CD8-positive, alpha-beta memory T cell (primary cell): ENCODE results near the gene GFRA1. TPM values are rescaled to one million over a fixed set of nuclear protein-coding genes. Genes with fewer than 3 reads are reported as not detected.

Experiments
- CTCF ChIA-PET: fragments of 350-600 bp; sonication (Branson Sonifier 250); formaldehyde crosslinking; loops from one replicate; lab custom pipeline; 2021; ENCODE audit warnings: antibody characterized with exemption; lab: Charles Lee
- POLR2A ChIA-PET: fragments of 350-600 bp; sonication (Branson Sonifier 250); formaldehyde crosslinking; loops from one replicate; lab custom pipeline; 2021; ENCODE audit warnings: antibody characterized with exemption; lab: Charles Lee
- DNase-seq, 5 donors: peaks; one replicate each; pipeline versions ENCODE4 v3.0.0 to v3.0.0-alpha.2; 2020 to 2022; ENCODE audit warnings: mixed read lengths in 1 of 5
- H3K27ac ChIP-seq: one replicate; pipeline ENCODE4 v1.7.0; 2013; ENCODE audit warnings: low read depth, mild to moderate bottlenecking, low read length, moderate library complexity
- H3K27me3 ChIP-seq: 2 replicates; pipeline ENCODE4 v1.7.0; 2013; ENCODE audit warnings: low read length, mild to moderate bottlenecking; ENCODE audit not compliant: insufficient read depth, poor library complexity, severe bottlenecking
- H3K36me3 ChIP-seq: 2 replicates; pipeline ENCODE4 v1.7.0; 2013; ENCODE audit warnings: mild to moderate bottlenecking, low read length, moderate library complexity; ENCODE audit not compliant: insufficient read depth
- H3K4me1 ChIP-seq: 2 replicates; pipeline ENCODE4 v1.7.0; 2013; ENCODE audit warnings: mild to moderate bottlenecking, low read length, moderate library complexity; ENCODE audit not compliant: insufficient read depth
- H3K4me3 ChIP-seq: 2 replicates; pipeline ENCODE4 v1.7.0; 2013; ENCODE audit warnings: mild to moderate bottlenecking, low read length
- H3K9me3 ChIP-seq: 2 replicates; pipeline ENCODE4 v1.7.0; 2013; ENCODE audit warnings: mild to moderate bottlenecking, low read length
- H3K27ac Mint-ChIP-seq, 8 donors: one replicate each; pipeline ENCODE4 v1.8.0; 2020 to 2021; ENCODE audit warnings: mixed read lengths in 8 of 8, mild to moderate bottlenecking in 6 of 8, inconsistent platforms in 3 of 8, moderate library complexity in 3 of 8
- H3K27me3 Mint-ChIP-seq, 2 donors: one replicate each; pipeline ENCODE4 v1.8.0; 2020 to 2021; ENCODE audit warnings: mixed read lengths in 2 of 2, mild to moderate bottlenecking in 1 of 2, moderate library complexity in 1 of 2
- H3K36me3 Mint-ChIP-seq, 3 donors: one replicate each; pipeline ENCODE4 v1.8.0; 2020 to 2021; ENCODE audit warnings: mixed read lengths in 3 of 3, inconsistent platforms in 1 of 3, mild to moderate bottlenecking in 1 of 3
- H3K4me1 Mint-ChIP-seq, 3 donors: one replicate each; pipeline ENCODE4 v1.8.0; 2020 to 2021; ENCODE audit warnings: mixed read lengths in 3 of 3, inconsistent platforms in 1 of 3, mild to moderate bottlenecking in 1 of 3
- H3K4me3 Mint-ChIP-seq, 7 donors: one replicate each; pipeline ENCODE4 v1.8.0; 2020 to 2021; ENCODE audit warnings: mixed read lengths in 7 of 7, mild to moderate bottlenecking in 6 of 7, moderate library complexity in 4 of 7, inconsistent platforms in 2 of 7
- H3K9me3 Mint-ChIP-seq, 5 donors: one replicate each; pipeline ENCODE4 v1.8.0; 2020 to 2022; ENCODE audit warnings: mixed read lengths in 5 of 5, mild to moderate bottlenecking in 3 of 5, moderate library complexity in 2 of 5, inconsistent platforms in 1 of 5
- polyA plus RNA-seq: library from polyadenylated mRNA; unstranded; fragments of 300-500 nt; fragmentation: Illumina TruSeq; gene quantifications from one replicate; pipeline ENCODE4 v1.2.3, GENCODE V29; 2021
- total RNA-seq, 2 experiments: library from RNA; stranded (reverse); gene quantifications; one replicate each; pipeline ENCODE4 v1.2.3, GENCODE V29; 2021

GFRA1 gene
- total and polyA plus RNA-seq, 3 experiments from 2014 or later = not detected

DNA sequence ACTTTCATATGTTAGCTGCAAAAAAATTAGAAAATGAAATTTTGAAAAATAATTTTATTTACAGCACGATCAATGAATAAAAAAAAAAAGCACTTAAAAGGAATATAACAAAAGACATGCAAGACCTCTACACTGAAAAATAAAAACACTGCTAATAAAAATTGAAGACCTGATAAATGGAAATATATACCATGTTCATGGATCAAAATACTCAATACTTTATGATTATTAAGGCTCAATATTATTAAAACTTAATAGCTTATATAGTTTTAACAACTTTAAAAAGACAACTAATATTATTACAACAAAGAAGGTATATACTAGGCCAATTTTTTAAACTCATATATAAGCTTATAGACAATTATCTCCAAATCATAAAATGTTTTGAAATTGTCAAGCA, 143.0 kb downstream of the GFRA1 start:
- H3K27me3 ChIP-seq = no peaks in the 10 kb centered on the region
- POLR2A ChIA-PET = no interaction called here
- Mint-ChIP-seq H3K4me1 (no peaks in the 10 kb centered on the region), H3K36me3 (no peaks in the 10 kb centered on the region), H3K27ac (no peak overlapping the region), H3K9me3 (peaks cover 0 to 18% (median 3%) of the 10 kb centered on the region in 5 donors), H3K27me3 (no peaks in the 10 kb centered on the region), H3K4me3 (no peak overlapping the region)
- no peaks in the 10 kb centered on the region for H3K36me3 ChIP-seq
- no peaks in the 10 kb centered on the region for H3K4me1 ChIP-seq
- H3K9me3 ChIP-seq = no peaks in the 10 kb centered on the region
- CTCF ChIA-PET = no interaction called here
- H3K4me3 ChIP-seq = no peak overlapping the region
- no peak overlapping the region for H3K27ac ChIP-seq
- no peak for DNase-seq

DNA sequence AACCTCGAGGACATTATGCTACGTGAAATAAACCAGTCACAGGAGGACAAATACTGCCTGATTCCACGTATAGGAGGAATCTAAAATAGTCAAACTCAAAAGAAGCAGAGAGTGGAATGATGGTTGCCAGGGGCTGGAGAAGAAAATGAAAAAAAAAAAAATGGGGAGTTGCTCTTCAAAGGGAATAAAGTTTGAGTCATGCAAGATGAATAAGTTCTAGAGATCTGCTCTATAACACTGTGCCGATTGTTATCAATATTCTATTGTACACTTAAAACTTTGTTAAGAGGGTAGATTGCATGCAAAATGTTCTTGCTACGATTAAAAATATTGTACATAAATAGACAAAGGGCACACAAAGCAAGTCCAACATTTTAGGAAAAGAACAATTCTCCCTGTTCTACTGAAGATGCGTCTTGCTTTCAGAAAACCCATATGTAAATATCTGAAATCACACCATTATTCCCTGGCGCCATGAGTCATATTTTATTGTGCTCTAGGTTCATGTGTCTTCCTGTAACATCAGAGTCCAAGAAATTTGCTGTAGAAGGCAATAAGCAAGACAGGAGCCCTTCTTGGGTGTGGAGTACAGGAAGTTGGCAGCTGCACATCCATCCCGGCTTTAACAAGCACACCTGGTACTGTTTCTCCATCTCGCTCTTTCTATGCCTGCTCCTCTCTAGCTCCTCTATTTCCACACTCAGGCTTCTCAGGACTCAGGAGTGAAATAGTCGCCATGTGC, 145.9 kb downstream of the GFRA1 start:
- Histone ChIP-seq H3K36me3 (no peaks in the 10 kb centered on the region), H3K4me1 (no peaks in the 10 kb centered on the region), H3K4me3 (no peak overlapping the region), H3K27ac (no peak overlapping the region), H3K9me3 (no peaks in the 10 kb centered on the region), H3K27me3 (no peaks in the 10 kb centered on the region)
- peak overlapping the region in 1 of 8 donors; percentile 33 for H3K27ac Mint-ChIP-seq
- no peak for DNase-seq
- ChIA-PET POLR2A (no interaction called here), CTCF (no interaction called here)
- H3K4me1 Mint-ChIP-seq = no peaks in the 10 kb centered on the region
- peaks cover 0 to 18% (median 3%) of the 10 kb centered on the region in 5 donors for H3K9me3 Mint-ChIP-seq
- peaks cover 0 to 1% of the 10 kb centered on the region in 2 donors for H3K27me3 Mint-ChIP-seq
- H3K36me3 Mint-ChIP-seq = no peaks in the 10 kb centered on the region
- H3K4me3 Mint-ChIP-seq = no peak overlapping the region

DNA sequence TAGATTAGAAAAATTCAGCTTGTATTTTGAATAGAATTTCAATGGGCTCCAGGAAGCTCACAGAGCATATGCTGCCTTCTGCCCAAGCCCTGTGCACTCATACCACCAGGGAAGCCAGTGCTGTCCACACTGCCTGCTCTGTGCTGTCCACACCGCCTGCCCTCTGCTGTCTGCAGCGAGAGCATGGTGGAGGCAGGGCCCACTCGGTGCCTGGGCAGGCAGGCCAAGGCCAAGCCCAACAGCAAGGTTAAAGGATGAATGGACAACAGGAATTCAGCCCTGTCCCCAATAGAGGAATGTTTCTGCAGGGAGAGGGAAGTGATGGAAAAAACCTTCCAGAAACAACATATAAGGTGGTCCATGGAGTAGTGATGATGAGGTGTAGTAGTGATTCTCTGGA, 146.8 kb downstream of the GFRA1 start:
- CTCF ChIA-PET = no interaction called here
- H3K4me1 ChIP-seq = no peaks in the 10 kb centered on the region
- no peaks in the 10 kb centered on the region for H3K27me3 ChIP-seq
- no peak for DNase-seq
- Mint-ChIP-seq H3K36me3 (no peaks in the 10 kb centered on the region), H3K4me3 (no peak overlapping the region), H3K27me3 (peaks cover 0 to 2% of the 10 kb centered on the region in 2 donors), H3K4me1 (no peaks in the 10 kb centered on the region), H3K9me3 (peaks cover 0 to 18% (median 0%) of the 10 kb centered on the region in 5 donors), H3K27ac (no peak overlapping the region)
- H3K4me3 ChIP-seq = no peak overlapping the region
- no peak overlapping the region for H3K27ac ChIP-seq
- no peaks in the 10 kb centered on the region for H3K36me3 ChIP-seq
- POLR2A ChIA-PET = no interaction called here
- H3K9me3 ChIP-seq = no peaks in the 10 kb centered on the region

DNA sequence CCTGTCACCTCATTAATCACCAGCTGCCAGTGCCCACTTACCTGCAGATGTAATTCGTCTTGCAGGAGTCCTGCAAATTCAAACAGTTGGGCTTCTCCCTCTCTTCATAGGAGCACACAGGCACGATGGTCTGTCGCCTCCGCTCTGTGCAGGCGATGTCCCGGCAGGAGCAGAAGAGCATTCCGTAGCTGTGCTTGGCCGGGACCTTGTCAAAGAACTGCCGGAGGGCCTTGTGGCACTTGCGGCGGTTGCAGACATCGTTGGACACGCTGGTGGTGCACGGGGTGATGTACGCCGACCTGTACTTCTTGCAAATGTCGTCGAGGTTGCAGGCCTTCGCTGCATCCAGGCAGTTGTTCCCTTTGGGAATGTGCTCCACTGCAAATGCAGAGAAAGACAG, 147.8 kb downstream of the GFRA1 start:
- H3K27ac ChIP-seq = no peak overlapping the region
- H3K4me3 ChIP-seq = no peak overlapping the region
- peaks cover 0 to 3% of the 10 kb centered on the region in 2 donors for H3K27me3 Mint-ChIP-seq
- no peaks in the 10 kb centered on the region for H3K4me1 Mint-ChIP-seq
- no peaks in the 10 kb centered on the region for H3K27me3 ChIP-seq
- ChIA-PET CTCF (no interaction called here), POLR2A (no interaction called here)
- H3K36me3 ChIP-seq = no peaks in the 10 kb centered on the region
- no peaks in the 10 kb centered on the region for H3K9me3 ChIP-seq
- peaks cover 0 to 15% (median 3%) of the 10 kb centered on the region in 5 donors for H3K9me3 Mint-ChIP-seq
- H3K4me1 ChIP-seq = no peaks in the 10 kb centered on the region
- DNase-seq = no peak
- H3K27ac Mint-ChIP-seq = no peak overlapping the region
- no peaks in the 10 kb centered on the region for H3K36me3 Mint-ChIP-seq
- H3K4me3 Mint-ChIP-seq = no peak overlapping the region

DNA sequence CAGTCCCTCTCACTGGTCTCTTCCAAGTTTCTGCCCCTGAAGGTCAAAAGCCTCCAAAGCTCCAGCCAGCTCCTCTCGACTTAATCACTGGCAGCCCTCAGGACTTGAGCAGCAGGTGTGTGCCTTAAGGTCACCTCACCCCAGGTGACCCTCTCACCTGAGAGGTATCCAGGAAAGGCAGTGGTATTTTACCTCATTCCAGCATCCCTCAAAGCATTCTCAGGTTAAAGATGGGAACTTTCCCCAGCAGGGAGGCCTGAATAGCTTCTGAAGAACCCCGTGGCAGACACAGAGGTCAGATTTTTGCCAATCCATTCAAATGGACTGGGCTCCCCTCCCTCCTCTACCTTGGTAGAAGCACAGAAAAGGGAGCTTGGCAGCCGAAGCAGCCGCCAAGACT, 148.2 kb downstream of the GFRA1 start:
- peaks cover 0 to 3% of the 10 kb centered on the region in 2 donors for H3K27me3 Mint-ChIP-seq
- H3K36me3 ChIP-seq = no peaks in the 10 kb centered on the region
- H3K9me3 Mint-ChIP-seq = peaks cover 0 to 15% (median 3%) of the 10 kb centered on the region in 5 donors
- no peaks in the 10 kb centered on the region for H3K4me1 Mint-ChIP-seq
- ChIA-PET CTCF (no interaction called here), POLR2A (no interaction called here)
- H3K27ac Mint-ChIP-seq = no peak overlapping the region
- no peak overlapping the region for H3K4me3 Mint-ChIP-seq
- H3K27me3 ChIP-seq = no peaks in the 10 kb centered on the region
- no peaks in the 10 kb centered on the region for H3K4me1 ChIP-seq
- no peak overlapping the region for H3K4me3 ChIP-seq
- H3K36me3 Mint-ChIP-seq = no peaks in the 10 kb centered on the region
- no peak overlapping the region for H3K27ac ChIP-seq
- H3K9me3 ChIP-seq = no peaks in the 10 kb centered on the region
- no peak for DNase-seq

DNA sequence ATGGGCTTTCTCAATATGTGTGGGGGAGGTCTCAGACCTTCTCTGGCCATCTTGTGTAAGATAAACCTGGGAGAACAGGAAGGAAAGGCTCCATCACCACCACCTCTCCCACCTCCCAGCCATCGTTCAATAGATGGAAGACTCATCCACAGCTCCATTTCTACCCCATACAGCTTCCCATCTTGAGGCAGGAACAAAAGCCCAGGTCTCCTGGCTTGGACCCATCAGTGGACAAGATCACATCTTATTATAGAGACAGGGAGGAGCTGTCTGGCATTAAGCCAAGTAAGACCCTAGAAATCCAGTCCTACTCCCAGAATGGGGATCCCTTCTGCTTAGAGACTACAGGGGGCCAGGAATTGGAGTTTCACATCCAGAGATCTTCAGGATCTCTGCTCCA, 150.3 kb downstream of the GFRA1 start:
- Mint-ChIP-seq H3K36me3 (no peaks in the 10 kb centered on the region), H3K4me1 (no peaks in the 10 kb centered on the region), H3K4me3 (no peak overlapping the region), H3K9me3 (peaks cover 0 to 5% (median 4%) of the 10 kb centered on the region in 5 donors), H3K27ac (no peak overlapping the region), H3K27me3 (peaks cover 0 to 3% of the 10 kb centered on the region in 2 donors)
- no peaks in the 10 kb centered on the region for H3K9me3 ChIP-seq
- DNase-seq = no peak
- no peak overlapping the region for H3K27ac ChIP-seq
- H3K4me3 ChIP-seq = no peak overlapping the region
- no peaks in the 10 kb centered on the region for H3K36me3 ChIP-seq
- CTCF ChIA-PET = interaction anchor here (2.3 kb wide), 1 partner anchor 10 kb away, joined by 5 read pairs; no protein-coding TSS in a partner anchor
- no peaks in the 10 kb centered on the region for H3K27me3 ChIP-seq
- POLR2A ChIA-PET = no interaction called here
- H3K4me1 ChIP-seq = no peaks in the 10 kb centered on the region

DNA sequence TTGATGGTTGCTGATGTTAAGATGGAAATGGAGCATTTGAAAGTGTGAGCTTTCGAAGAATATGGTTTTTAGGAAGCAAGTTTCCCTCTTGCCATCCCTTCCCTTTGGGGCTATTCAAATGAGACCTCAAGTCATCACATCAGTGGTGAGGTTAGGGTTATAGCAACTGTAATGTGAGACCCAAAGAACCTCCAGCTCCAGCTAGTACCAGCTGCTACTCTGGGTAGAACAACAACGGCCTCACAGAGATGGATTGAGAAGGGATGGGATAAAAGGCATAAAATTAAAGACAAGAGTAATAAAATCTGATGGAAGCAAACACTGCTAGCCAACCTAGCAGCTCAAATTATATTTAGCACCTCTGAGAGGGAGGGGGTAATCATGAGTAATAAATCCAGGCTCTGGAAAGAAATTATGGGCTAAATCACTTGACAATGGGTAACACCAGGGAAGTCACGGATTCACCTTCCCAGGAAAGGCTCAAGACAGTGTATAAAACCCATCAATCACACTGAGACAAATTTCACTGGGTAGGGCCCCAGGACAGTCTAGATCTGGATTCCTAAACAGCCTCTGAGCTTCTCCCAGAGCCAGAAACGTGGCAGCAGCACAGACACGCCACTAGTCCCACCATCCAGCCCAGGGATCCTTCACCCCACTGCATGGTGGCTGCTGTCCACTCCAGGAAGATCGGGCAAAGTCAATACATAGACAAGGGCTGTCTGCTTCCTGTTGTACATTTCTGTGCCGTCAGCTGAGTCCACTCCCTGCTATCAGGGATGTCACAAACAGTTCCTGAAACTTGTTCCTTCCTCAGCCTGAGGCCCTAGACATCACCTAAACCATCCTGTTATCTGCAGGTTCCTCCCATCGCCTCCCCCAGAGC, 151.1 kb downstream of the GFRA1 start:
- POLR2A ChIA-PET = no interaction called here

More for the DNA sequence above, 151.1 kb downstream of the GFRA1 start:
- H3K27me3 Mint-ChIP-seq = peaks cover 0 to 3% of the 10 kb centered on the region in 2 donors
- H3K9me3 ChIP-seq = no peaks in the 10 kb centered on the region
- no peak overlapping the region for H3K4me3 Mint-ChIP-seq
- no peaks in the 10 kb centered on the region for H3K27me3 ChIP-seq
- H3K36me3 ChIP-seq = no peaks in the 10 kb centered on the region
- no peaks in the 10 kb centered on the region for H3K4me1 Mint-ChIP-seq
- H3K9me3 Mint-ChIP-seq = peaks cover 0 to 7% (median 1%) of the 10 kb centered on the region in 5 donors
- no peak overlapping the region for H3K27ac Mint-ChIP-seq
- CTCF ChIA-PET = interaction anchor here (2.3 kb wide), 1 partner anchor 9 kb away, joined by 5 read pairs; no protein-coding TSS in a partner anchor
- no peak overlapping the region for H3K4me3 ChIP-seq
- H3K4me1 ChIP-seq = no peaks in the 10 kb centered on the region
- no peak for DNase-seq
- no peaks in the 10 kb centered on the region for H3K36me3 Mint-ChIP-seq
- no peak overlapping the region for H3K27ac ChIP-seq
